ENCODE measurements around the gene PPP2R5B.

- no peak for TF ChIP-seq CTCF (IDR thresholded peaks at IDR 0.05)
- no peak for TF ChIP-seq ZFX (IDR thresholded peaks at IDR 0.05; ENCODE audit: borderline replicate concordance)
Measured at GRCh38 chr11:64916040-64916774, 8.3 kb upstream of the PPP2R5B start.

Measured in 22Rv1 (cell line).